GM18502 (cell line): ENCODE measurements around the gene TMEM273.

Source experiments
- ATAC-seq: cut with Tn5 transposase; IDR thresholded peaks from one replicate; pipeline ENCODE4 v1.9.1; 2021; ENCODE audit warnings: mild to moderate bottlenecking; ENCODE audit not compliant: unreplicated experiment, poor library complexity

Gene TMEM273

DNA sequence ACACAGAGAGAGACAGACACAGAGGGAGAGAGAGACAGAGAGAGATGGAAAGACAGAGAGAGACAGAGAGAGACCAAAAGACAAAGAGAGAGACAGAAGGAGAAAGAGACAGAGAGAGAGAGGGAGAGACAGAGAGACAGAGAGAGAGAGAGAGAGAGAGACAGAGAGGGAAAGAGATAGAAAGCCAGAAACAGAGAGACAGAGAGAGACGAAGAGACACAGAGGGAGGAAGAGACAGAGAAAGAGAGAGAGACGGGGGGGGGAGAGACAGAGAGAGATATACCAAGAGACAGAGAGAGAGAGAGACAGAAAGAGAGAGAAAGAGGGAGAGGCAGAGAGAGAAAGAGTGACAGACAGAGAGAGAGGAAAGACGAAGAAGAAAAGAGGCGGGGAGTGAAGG, 83.1 kb downstream of the TMEM273 start:
- no peak for ATAC-seq
